ENCODE results near the gene HS2ST1.
"Not testable (repeated sequence)": the region's sequence is repeated elsewhere in the genome, so short reads cannot be mapped to it uniquely, and the experiment has no call there.

HS2ST1 gene

DNA sequence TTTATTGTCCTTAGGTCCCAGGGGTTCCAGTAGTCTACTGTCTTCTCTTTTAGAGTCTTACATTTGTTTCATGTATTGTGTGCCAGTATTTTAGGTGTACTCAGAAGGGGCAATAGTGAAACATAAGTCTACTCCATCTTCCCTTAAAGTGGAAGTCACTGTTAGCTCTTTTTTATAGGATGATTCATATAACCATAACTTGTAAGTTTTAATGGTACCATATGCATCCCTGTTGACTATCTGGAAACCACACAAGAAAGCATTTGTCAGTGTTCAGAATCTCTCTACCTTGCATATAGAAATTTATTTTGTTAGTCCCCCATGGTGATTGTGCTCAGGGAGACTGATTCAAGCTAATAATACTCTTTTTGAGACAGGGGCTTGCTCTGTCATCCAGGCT lies 149.9 kb downstream of the HS2ST1 start:
- Histone ChIP-seq H3K27me3 (ENCODE audit: control insufficient read depth, insufficient read depth, low read length) (no peaks in the 10 kb centered on the region), H3K36me3 (ENCODE audit: control insufficient read depth, insufficient read depth, low read length) (no peaks in the 10 kb centered on the region), H3K4me1 (ENCODE audit: control insufficient read depth, insufficient read depth, low read length) (no peaks in the 10 kb centered on the region), H3K27ac (ENCODE audit: low read depth, low read length) (no peak overlapping the region), H3K9me3 (ENCODE audit: control insufficient read depth, insufficient read depth, low read depth, low read length) (no peaks in the 10 kb centered on the region; the same call in 1 of the 2 replicates), H3K4me3 (ENCODE audit: low read depth, low read length) (no peak overlapping the region), H3K9ac (ENCODE audit: low read length) (no peak overlapping the region)

DNA sequence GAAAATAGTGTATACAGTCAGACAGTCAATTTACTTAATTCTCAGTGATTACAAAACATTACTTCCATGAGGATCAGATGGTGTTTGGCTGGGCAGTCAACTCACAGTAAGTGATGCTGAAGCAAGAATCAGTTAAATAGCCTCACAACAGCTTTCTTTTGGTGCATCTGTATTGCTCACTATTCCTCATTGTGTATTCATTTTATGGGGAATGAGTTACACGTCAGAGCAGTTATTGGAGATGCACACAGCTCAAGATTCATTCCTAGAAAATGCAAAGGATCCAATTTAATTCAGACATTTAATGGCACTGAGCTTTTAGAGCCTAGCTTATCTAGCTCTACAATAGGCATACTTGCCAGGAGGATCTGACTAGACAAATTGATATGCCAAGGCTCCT lies 150.6 kb downstream of the HS2ST1 start:
- Histone ChIP-seq H3K9me3 (ENCODE audit: control insufficient read depth, insufficient read depth, low read depth, low read length) (no peaks in the 10 kb centered on the region; the same call in 1 of the 2 replicates), H3K27me3 (ENCODE audit: control insufficient read depth, insufficient read depth, low read length) (no peaks in the 10 kb centered on the region), H3K4me3 (ENCODE audit: low read depth, low read length) (no peak overlapping the region), H3K9ac (ENCODE audit: low read length) (no peak overlapping the region), H3K4me1 (ENCODE audit: control insufficient read depth, insufficient read depth, low read length) (no peaks in the 10 kb centered on the region), H3K27ac (ENCODE audit: low read depth, low read length) (no peak overlapping the region), H3K36me3 (ENCODE audit: control insufficient read depth, insufficient read depth, low read length) (no peaks in the 10 kb centered on the region)

DNA sequence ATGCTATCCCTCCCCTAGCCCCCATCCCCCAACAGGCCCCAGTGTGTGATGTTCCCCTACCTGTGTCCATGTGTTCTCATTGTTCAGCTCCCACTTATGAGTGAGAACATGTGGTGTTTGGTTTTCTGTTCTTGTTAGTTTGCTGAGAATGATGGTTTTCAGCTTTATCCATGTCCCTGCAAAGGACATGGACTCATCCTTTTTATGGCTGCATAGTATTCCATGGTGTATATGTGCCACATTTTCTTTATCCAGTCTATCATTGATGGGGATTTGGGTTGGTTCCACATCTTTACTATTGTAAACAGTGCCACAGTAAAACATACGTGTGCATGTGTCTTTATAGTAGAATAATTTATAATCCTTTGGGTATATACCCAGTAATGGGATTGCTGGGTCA lies 152.3 kb downstream of the HS2ST1 start:
- not testable (repeated sequence) for H3K27me3 ChIP-seq (ENCODE audit: control insufficient read depth, insufficient read depth, low read length); H3K4me1 ChIP-seq (ENCODE audit: control insufficient read depth, insufficient read depth, low read length); H3K27ac ChIP-seq (ENCODE audit: low read depth, low read length); H3K9ac ChIP-seq (ENCODE audit: low read length); H3K9me3 ChIP-seq (ENCODE audit: control insufficient read depth, insufficient read depth, low read depth, low read length); H3K4me3 ChIP-seq (ENCODE audit: low read depth, low read length); H3K36me3 ChIP-seq (ENCODE audit: control insufficient read depth, insufficient read depth, low read length)

DNA sequence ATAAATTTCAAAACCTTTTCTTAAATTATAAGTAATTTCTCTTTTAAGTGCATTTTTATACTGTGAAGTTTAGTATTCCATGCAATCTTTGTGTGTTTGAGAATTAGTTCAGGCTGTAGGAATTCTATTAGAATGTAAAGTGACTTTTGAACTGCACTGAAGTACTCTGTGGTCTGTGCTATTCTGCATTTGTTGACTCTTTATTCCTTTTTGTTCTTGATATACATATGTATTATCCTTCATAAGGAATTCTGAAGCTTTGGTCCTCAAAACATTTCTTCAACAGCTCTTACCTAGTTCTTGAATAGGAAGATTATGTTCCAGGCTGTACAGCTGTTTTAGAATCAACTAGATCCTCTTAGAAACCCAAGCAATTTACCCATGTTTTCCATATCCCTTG lies 158.0 kb downstream of the HS2ST1 start:
- no peak overlapping the region for H3K9ac ChIP-seq (ENCODE audit: low read length)
- no peak overlapping the region for H3K4me3 ChIP-seq (ENCODE audit: low read depth, low read length)
- H3K36me3 ChIP-seq (ENCODE audit: control insufficient read depth, insufficient read depth, low read length): no peaks in the 10 kb centered on the region; the same call in 1 of the 2 replicates
- H3K27me3 ChIP-seq (ENCODE audit: control insufficient read depth, insufficient read depth, low read length): no peaks in the 10 kb centered on the region
- peaks cover 8% of the 10 kb centered on the region; the same call in 1 of the 2 replicates for H3K4me1 ChIP-seq (ENCODE audit: control insufficient read depth, insufficient read depth, low read length)
- H3K9me3 ChIP-seq (ENCODE audit: control insufficient read depth, insufficient read depth, low read depth, low read length): no peaks in the 10 kb centered on the region
- no peak overlapping the region for H3K27ac ChIP-seq (ENCODE audit: low read depth, low read length)

DNA sequence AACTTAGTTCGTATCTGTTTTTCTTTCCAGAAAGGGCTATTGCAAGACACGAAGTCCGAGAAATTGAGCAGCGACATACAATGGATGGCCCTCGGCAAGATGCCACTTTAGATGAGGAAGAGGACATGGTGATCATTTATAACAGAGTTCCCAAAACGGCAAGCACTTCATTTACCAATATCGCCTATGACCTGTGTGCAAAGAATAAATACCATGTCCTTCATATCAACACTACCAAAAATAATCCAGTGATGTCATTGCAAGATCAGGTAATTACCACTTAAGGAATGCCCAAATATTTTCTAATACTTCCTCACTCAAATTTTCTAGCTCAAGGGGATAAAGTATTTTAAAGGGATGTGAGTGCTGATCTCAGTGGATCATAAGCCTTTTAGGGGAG lies 158.5 kb downstream of the HS2ST1 start:
- Histone ChIP-seq H3K27me3 (ENCODE audit: control insufficient read depth, insufficient read depth, low read length) (no peaks in the 10 kb centered on the region), H3K36me3 (ENCODE audit: control insufficient read depth, insufficient read depth, low read length) (no peaks in the 10 kb centered on the region; the same call in 1 of the 2 replicates), H3K4me1 (ENCODE audit: control insufficient read depth, insufficient read depth, low read length) (peaks cover 8% of the 10 kb centered on the region; the same call in 1 of the 2 replicates), H3K27ac (ENCODE audit: low read depth, low read length) (no peak overlapping the region), H3K9me3 (ENCODE audit: control insufficient read depth, insufficient read depth, low read depth, low read length) (no peaks in the 10 kb centered on the region), H3K9ac (ENCODE audit: low read length) (no peak overlapping the region), H3K4me3 (ENCODE audit: low read depth, low read length) (no peak overlapping the region)

DNA sequence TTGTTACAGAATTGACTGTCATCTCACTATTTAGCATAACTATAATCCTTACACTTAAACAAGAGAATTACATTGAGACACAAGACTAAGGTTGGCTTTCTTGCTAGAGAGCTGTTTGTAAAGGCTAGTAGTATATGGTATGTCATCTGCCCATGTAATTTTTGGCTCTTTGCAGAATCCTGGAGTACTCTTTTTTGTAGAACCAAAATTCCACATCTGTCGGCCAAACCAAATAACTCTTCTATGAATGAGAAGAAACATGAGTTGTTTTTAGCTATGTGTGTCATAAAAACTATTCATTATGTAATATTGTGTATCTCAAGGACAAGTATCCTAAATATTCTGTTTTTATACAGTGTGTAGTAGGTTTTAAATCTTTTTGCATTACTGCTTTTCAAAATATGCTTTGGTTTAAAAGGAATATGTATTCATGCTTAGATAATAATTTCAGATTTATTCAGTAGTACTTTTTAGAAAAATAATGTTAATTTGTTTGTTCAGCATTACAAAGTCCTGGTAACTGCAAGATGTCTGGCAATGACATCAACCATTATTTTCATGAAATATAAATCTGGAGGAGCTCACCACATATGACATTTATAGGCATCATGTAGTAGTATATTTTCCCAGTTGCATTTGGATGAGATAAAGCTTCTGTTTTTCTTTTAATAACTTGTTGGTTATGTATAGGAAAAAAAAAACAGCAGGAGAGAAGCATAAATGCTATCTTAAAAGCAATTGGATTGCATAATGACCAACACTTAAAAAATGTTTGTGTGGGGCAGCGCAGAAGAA lies 159.8 kb downstream of the HS2ST1 start:
- Histone ChIP-seq H3K27ac (ENCODE audit: low read depth, low read length) (no peak overlapping the region), H3K4me1 (ENCODE audit: control insufficient read depth, insufficient read depth, low read length) (peaks cover 8% of the 10 kb centered on the region; the same call in 1 of the 2 replicates), H3K36me3 (ENCODE audit: control insufficient read depth, insufficient read depth, low read length) (no peaks in the 10 kb centered on the region; the same call in 1 of the 2 replicates), H3K9ac (ENCODE audit: low read length) (no peak overlapping the region), H3K9me3 (ENCODE audit: control insufficient read depth, insufficient read depth, low read depth, low read length) (no peaks in the 10 kb centered on the region), H3K4me3 (ENCODE audit: low read depth, low read length) (no peak overlapping the region), H3K27me3 (ENCODE audit: control insufficient read depth, insufficient read depth, low read length) (no peaks in the 10 kb centered on the region)

DNA sequence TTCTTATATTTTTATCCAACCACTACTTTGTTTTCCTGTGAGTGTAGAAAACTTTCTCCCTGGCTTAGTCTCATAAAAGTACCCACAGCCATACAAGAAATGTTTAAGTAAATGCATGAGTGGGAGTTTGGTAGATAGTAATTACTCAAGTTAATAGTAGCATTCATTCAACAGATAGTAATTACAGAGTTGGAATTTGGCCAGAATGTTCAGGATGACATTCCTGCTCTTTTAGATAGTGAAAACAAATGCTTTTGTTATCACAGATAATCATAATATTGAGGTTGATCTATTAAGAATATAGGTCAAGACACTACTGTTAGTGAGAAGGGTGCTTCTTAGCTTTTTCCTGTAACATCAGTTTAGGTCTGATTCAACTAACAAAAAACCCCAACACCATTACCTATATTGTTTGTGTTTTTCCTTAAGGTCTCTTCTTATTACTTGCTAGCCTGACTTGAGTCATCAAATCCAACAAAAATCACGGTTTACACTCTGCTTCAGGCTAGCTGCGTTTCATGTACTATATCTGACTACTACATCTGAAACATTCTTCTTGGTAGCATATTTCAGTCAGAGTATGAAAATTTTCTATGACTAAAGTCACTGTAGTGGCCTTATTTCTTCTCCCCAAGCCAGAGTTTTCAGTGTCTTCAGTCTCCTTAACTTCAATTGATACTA lies 163.7 kb downstream of the HS2ST1 start:
- H3K27me3 ChIP-seq (ENCODE audit: control insufficient read depth, insufficient read depth, low read length): no peaks in the 10 kb centered on the region
- no peaks in the 10 kb centered on the region; the same call in 1 of the 2 replicates for H3K36me3 ChIP-seq (ENCODE audit: control insufficient read depth, insufficient read depth, low read length)
- H3K27ac ChIP-seq (ENCODE audit: low read depth, low read length): no peak overlapping the region

DNA sequence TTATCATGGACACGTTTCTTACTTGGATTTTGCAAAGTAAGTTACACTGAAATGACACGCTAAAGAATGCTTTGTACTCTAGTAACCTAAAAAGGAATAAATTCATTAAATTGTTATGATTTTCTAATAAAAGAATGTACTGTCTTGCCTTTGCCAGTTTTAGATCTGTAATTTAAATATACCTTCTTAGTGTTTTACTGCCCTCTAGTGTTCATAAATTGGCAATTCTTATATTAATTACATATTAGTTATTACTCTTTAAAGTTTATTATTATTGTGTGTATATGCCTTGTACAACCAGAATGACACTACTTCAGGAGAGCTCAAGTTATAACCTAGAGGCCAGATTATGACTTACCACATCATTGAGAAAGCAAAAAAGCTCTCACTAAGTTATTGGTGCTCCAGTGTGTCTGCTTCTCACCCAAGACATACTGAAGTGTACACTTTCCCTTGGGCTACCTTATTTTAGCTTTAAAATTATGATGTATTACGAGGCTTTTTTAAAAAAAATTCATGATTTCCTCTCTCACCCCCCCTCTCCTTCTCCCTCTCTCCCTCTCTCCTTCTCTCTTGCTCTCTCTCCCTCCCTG lies 169.9 kb downstream of the HS2ST1 start:
- Histone ChIP-seq H3K4me3 (ENCODE audit: low read depth, low read length) (no peak overlapping the region), H3K36me3 (ENCODE audit: control insufficient read depth, insufficient read depth, low read length) (no peaks in the 10 kb centered on the region), H3K9me3 (ENCODE audit: control insufficient read depth, insufficient read depth, low read depth, low read length) (no peaks in the 10 kb centered on the region), H3K27me3 (ENCODE audit: control insufficient read depth, insufficient read depth, low read length) (no peaks in the 10 kb centered on the region), H3K9ac (ENCODE audit: low read length) (no peak overlapping the region), H3K27ac (ENCODE audit: low read depth, low read length) (no peak overlapping the region), H3K4me1 (ENCODE audit: control insufficient read depth, insufficient read depth, low read length) (no peaks in the 10 kb centered on the region)

More for the DNA sequence above, 163.7 kb downstream of the HS2ST1 start:
- no peaks in the 10 kb centered on the region for H3K9me3 ChIP-seq (ENCODE audit: control insufficient read depth, insufficient read depth, low read depth, low read length)
- no peak overlapping the region for H3K9ac ChIP-seq (ENCODE audit: low read length)
- H3K4me1 ChIP-seq (ENCODE audit: control insufficient read depth, insufficient read depth, low read length): no peaks in the 10 kb centered on the region
- H3K4me3 ChIP-seq (ENCODE audit: low read depth, low read length): no peak overlapping the region

DNA sequence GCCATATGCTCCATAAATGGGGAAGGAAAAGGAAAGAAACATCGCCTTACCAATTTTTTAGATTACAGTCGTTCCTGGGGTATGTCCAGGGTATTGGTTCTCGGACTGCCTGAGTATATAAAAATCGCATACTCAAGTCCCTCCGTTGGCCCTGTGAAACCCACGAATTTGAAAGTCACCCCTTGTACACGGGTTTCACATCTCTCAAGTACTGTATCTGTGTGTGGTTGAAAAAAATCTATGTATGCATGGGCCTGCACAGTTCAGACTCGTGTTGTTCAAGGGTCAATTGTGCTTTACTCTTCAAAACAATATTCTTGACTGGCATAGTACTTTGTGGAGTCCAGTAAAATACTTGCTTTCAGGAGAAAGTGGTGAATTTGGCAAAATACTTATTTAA lies 171.7 kb downstream of the HS2ST1 start:
- H3K4me3 ChIP-seq (ENCODE audit: low read depth, low read length): no peak overlapping the region
- H3K27me3 ChIP-seq (ENCODE audit: control insufficient read depth, insufficient read depth, low read length): no peaks in the 10 kb centered on the region
- no peaks in the 10 kb centered on the region for H3K36me3 ChIP-seq (ENCODE audit: control insufficient read depth, insufficient read depth, low read length)
- no peaks in the 10 kb centered on the region for H3K9me3 ChIP-seq (ENCODE audit: control insufficient read depth, insufficient read depth, low read depth, low read length)
- H3K9ac ChIP-seq (ENCODE audit: low read length): no peak overlapping the region
- no peak overlapping the region for H3K27ac ChIP-seq (ENCODE audit: low read depth, low read length)
- H3K4me1 ChIP-seq (ENCODE audit: control insufficient read depth, insufficient read depth, low read length): peaks cover 5% of the 10 kb centered on the region

DNA sequence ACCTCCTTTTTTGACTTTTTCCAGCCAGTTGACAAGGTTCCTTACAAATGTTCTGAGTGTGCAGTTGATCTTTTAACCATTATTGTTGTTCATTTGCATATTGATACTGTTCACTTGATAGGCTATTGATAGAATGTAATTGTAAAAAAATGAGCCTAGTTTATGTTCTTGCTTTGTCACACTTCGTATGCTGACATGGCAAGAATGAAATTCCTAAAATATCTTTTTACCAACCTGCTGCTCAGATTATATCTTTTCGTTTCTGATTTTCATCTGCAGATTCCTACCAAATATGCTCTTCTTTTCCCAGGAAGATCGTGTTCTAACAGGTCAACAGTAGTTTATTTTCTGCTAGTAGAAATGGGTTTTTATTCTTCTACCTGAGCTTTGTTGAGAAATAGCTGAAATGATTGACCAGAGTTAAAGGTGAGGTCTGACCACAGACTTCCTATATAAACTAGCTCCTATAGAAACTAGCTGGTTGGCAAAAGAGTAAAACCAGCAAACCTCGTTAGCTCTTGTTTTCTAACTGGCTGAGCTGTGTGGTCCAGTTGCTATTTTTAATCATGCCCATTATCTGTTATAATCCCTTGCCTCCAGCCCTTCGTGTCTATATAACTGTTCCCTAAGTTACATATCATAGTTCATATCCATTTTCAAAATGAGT lies 174.8 kb downstream of the HS2ST1 start:
- peaks cover 5% of the 10 kb centered on the region for H3K4me1 ChIP-seq (ENCODE audit: control insufficient read depth, insufficient read depth, low read length)
- H3K4me3 ChIP-seq (ENCODE audit: low read depth, low read length): no peak overlapping the region

More for the DNA sequence above, 174.8 kb downstream of the HS2ST1 start:
- no peaks in the 10 kb centered on the region for H3K27me3 ChIP-seq (ENCODE audit: control insufficient read depth, insufficient read depth, low read length)
- no peaks in the 10 kb centered on the region for H3K9me3 ChIP-seq (ENCODE audit: control insufficient read depth, insufficient read depth, low read depth, low read length)
- no peak overlapping the region for H3K9ac ChIP-seq (ENCODE audit: low read length)
- H3K36me3 ChIP-seq (ENCODE audit: control insufficient read depth, insufficient read depth, low read length): no peaks in the 10 kb centered on the region
- H3K27ac ChIP-seq (ENCODE audit: low read depth, low read length): no peak overlapping the region

Data from HUES6 (cell line).